Ovary (tissue), 9 donors: Measurements from ENCODE around the gene IMMP2L. TPM values are rescaled to one million over a fixed set of nuclear protein-coding genes. Genes with fewer than 3 reads are reported as not detected.

ENCODE experiments used
- DNase-seq, 5 donors: peaks; one replicate each; pipeline ENCODE4 v3.0.0-alpha.2; 2019 to 2020
- H3K27ac ChIP-seq, 2 donors: fragments of 200-600 bp; one replicate each; pipeline versions ENCODE4 v1.5.1 to v1.8.0; 2019 to 2022
- H3K27me3 ChIP-seq: fragments of 200-600 bp; one replicate; pipeline ENCODE4 v1.8.0; 2022
- H3K36me3 ChIP-seq: fragments of 200-600 bp; sonication (generic); one replicate; pipeline ENCODE4 v1.5.1; 2019
- H3K4me1 ChIP-seq: one replicate; pipeline ENCODE4 v1.8.1; 2013; ENCODE audit warnings: mild to moderate bottlenecking, moderate library complexity; ENCODE audit not compliant: insufficient read depth
- H3K4me3 ChIP-seq: fragments of 200-600 bp; sonication (generic); one replicate; pipeline ENCODE4 v1.5.1; 2017
- H3K9me3 ChIP-seq, 2 donors: fragments of 200-600 bp in 1 of 2; sonication (generic) in 1 of 2; one replicate each; pipeline versions ENCODE4 v1.5.1 to v1.8.1; 2013 to 2019; ENCODE audit warnings: mild to moderate bottlenecking in 1 of 2, moderate library complexity in 1 of 2
- CTCF ChIP-seq, 3 donors: fragments of 450-650 bp in 2 of 3; fragments of 200-600 bp in 1 of 3; IDR thresholded peaks; one replicate each; pipeline versions ENCODE4 v1.5.1 to v1.8.0; 2016 to 2022; ENCODE audit warnings: antibody characterized with exemption in 3 of 3, mild to moderate bottlenecking in 1 of 3
- EP300 ChIP-seq: sonication (generic); formaldehyde crosslinking; IDR thresholded peaks from one replicate; pipeline ENCODE4 v1.6.1; 2017; ENCODE audit warnings: antibody characterized with exemption
- POLR2A ChIP-seq: fragments of 450-650 bp; IDR thresholded peaks from one replicate; pipeline ENCODE4 v1.6.1; 2017; ENCODE audit warnings: antibody characterized with exemption, mild to moderate bottlenecking, moderate library complexity
- WGBS, 3 donors: extraction: QIAGEN DNeasy Blood & Tissue Kit in 1 of 3; methylation state at CpG; one replicate each; pipeline versions ENCODE4 v1.1.5 to v1.1.7; 2013 to 2017; 5-methylcytosine and 5-hydroxymethylcytosine counted together
- intact Hi-C, 4 donors: fragments of 100-400 bp; cut with DNase I; formaldehyde crosslinking; loops; one replicate each; pipeline versions ENCODE4 v1.11.0 to v1.15.1; 2022 to 2023
- polyA plus RNA-seq, 2 donors: library from polyadenylated mRNA; stranded (reverse); fragments of 200-250 nt in 1 of 2; fragments of 350-450 nt in 1 of 2; fragmentation: Illumina TruSeq in 1 of 2; extraction: RNeasy Lipid Tissue Mini Kit (QIAGEN cat#74804) in 1 of 2; gene quantifications; one replicate each; pipeline ENCODE4 v1.2.3, GENCODE V29; 2013 to 2014
- total RNA-seq, 7 donors: library from RNA; depleted of rRNA in 2 of 7; stranded (reverse); fragments of >200 nt in 2 of 7; fragmentation: NEBNext Ultra II Directional in 3 of 7; extraction: Animal tissue kit (Norgen Biotek cat#: 25700) in 3 of 7; gene quantifications; one replicate each; pipeline versions ENCODE4 v1.1.0 to v1.2.4, GENCODE V29; 2016 to 2023
- donor health status: DM: no; HTN: no; CAD: no; lungs with moderate emphysema.
- donor health status: DM: no; HTN: no; CAD: no.
- donor health status: Bipolar disorder and iron deficiency.
- donor health status: DM: yes; HTN: yes; CAD: no.
- donor health status: DM: no; HTN: no; CAD: no.
- donor health status: DM: yes; HTN: yes; CAD: no.

IMMP2L gene
- total and polyA plus RNA-seq, 9 donors = 19.5 to 36.9 (median 29.9) TPM

DNA sequence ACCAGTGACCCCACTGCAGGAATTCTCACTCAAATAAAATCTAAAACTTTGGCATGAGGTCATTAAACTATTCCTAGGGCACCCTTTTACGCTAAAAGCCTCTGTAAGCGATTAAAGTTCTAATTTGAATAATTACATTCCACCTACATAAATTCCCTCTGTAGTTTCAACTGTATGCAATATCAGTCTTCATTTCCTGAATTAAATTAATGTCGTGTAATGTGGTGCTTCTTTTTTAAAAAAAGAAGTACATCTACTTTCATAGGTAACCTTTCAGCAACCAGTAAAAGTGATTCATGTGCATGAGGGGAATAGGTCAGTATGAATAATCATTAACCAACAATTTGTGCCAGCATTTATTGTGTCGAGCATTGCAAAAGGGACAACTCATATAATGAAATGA, 44.7 kb downstream of the IMMP2L start:
- Histone ChIP-seq H3K27me3 (no peaks in the 10 kb centered on the region), H3K36me3 (no peaks in the 10 kb centered on the region), H3K27ac (no peak overlapping the region), H3K9me3 (no peaks in the 10 kb centered on the region), H3K4me3 (no peak overlapping the region), H3K4me1 (no peaks in the 10 kb centered on the region)
- no peak for TF ChIP-seq CTCF (IDR thresholded peaks at IDR 0.05)
- no peak for TF ChIP-seq POLR2A
- no peak for TF ChIP-seq EP300
- DNase-seq = no peak
- intact Hi-C loops = no loop called here
- 72 to 83% (median 81%) methylated on average over 4 of the region's 4 CpGs for WGBS, 3 donors

DNA sequence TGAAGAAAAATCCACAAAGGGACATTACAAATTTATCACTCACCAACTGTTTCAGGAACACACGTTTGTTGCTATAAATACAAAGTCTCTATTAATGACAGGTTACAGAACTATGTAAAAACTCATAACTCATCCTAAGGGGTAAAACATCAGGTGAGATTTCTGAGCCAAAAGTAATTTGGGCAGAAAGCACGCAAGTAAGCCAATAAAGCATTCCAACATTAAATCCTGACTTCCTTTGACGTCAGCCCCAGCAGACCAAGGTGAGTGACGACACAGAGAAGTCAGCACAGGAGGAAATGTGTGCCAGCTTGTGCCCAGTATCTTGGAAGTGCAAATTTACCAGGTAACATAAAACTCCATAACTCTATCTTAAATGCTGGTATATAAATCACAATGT, 45.7 kb downstream of the IMMP2L start:
- Histone ChIP-seq H3K9me3 (no peaks in the 10 kb centered on the region), H3K27ac (no peak overlapping the region), H3K4me1 (no peaks in the 10 kb centered on the region), H3K27me3 (no peaks in the 10 kb centered on the region), H3K4me3 (no peak overlapping the region), H3K36me3 (no peaks in the 10 kb centered on the region)
- intact Hi-C loops = no loop called here
- 75 to 83% (median 78%) methylated on average over 4 of the region's 4 CpGs for WGBS, 3 donors
- TF ChIP-seq EP300 (no peak), CTCF (IDR thresholded peaks at IDR 0.05) (no peak), POLR2A (no peak)
- DNase-seq = no peak

DNA sequence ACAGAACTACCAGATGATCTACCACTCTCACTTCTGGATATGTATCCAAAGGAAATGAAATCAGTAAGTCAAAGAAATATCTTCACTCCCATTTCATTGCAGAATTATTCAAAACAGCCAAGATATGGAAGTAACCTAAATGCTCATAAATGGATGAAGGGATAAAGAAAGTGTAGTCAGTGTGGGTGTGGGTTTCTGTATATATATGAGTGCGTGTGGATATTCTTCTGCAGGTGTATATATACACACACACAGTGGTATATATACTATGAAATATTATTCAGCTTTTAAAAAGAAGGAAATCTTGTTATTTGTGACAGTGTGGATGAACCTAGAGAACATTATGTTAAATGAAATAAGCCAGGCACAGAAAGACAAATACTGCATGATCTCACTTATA, 48.7 kb downstream of the IMMP2L start:
- no peak for DNase-seq
- Histone ChIP-seq H3K36me3 (no peaks in the 10 kb centered on the region), H3K4me3 (no peak overlapping the region), H3K9me3 (no peaks in the 10 kb centered on the region), H3K4me1 (no peaks in the 10 kb centered on the region), H3K27me3 (no peaks in the 10 kb centered on the region), H3K27ac (no peak overlapping the region)
- intact Hi-C loops = no loop called here
- WGBS, 3 donors = 92 to 100% (median 98%) methylated on average over 1 of the region's 1 CpG
- TF ChIP-seq EP300 (no peak), POLR2A (no peak), CTCF (IDR thresholded peaks at IDR 0.05) (no peak)

GRCh38 chr7:111511845-111512244, 50.4 kb downstream of the IMMP2L start:
- Histone ChIP-seq H3K4me1 (no peaks in the 10 kb centered on the region), H3K27ac (no peak overlapping the region), H3K9me3 (no peaks in the 10 kb centered on the region), H3K27me3 (no peaks in the 10 kb centered on the region), H3K36me3 (no peaks in the 10 kb centered on the region), H3K4me3 (no peak overlapping the region)
- intact Hi-C loops = no loop called here
- TF ChIP-seq POLR2A = no peak
- TF ChIP-seq EP300 = no peak
- no peak for TF ChIP-seq CTCF (IDR thresholded peaks at IDR 0.05)
- no peak for DNase-seq
- WGBS, 3 donors = 94 to 97% (median 95%) methylated on average over 4 of the region's 4 CpGs
